ENCODE measurements around the gene PTPRD.
"Not testable (repeated sequence)": the region's sequence is repeated elsewhere in the genome, so short reads cannot be mapped to it uniquely, and the experiment has no call there.

The PTPRD gene

DNA sequence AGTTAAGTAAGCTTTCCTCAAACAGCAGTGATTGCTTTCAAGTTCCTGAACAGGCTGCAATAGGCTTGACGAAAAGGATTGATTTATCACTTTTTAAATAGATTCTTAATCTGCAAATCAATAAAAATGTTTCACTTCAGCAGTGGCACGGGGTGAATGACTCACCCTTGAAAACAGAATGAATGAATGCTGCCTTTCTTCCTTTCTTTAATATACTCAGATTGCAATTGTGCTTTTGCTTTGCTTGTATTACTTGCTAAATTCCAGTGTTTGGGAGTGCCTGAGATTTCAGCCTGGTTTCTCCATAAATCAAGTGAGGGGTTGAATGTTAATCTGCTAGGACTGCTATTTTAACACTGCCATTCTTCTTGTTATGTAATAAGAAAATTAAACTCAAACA, 1293.8 kb downstream of the PTPRD start:
- no peak for DNase-seq (ENCODE audit: low read depth in 2 of 2)

- not testable (repeated sequence) for DNase-seq (ENCODE audit: low read depth in 2 of 2)
Measured at GRCh38 chr9:9310743-9311142, 1302.1 kb downstream of the PTPRD start.

- no peak for DNase-seq (ENCODE audit: low read depth in 2 of 2)
Measured at GRCh38 chr9:9305600-9305999, 1307.2 kb downstream of the PTPRD start.

DNA sequence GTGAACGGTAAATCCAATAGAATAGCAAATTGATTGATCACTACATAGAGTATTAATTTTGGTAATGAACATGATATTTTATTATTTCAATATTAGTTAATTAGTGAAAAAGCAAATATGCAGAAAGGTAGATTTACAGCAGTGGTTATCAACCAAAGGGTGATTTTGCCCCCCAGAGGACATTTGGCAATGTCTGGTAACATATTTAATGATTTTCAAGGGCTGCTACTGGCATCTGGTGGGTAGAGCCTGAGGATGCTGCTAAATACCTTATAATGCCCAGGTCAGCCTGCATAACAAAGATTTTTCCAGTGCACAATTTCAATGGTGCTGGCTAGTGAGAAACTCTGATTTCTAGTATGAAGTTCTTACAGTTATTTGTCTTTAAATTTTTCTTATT, 1313.7 kb downstream of the PTPRD start:
- DNase-seq (ENCODE audit: low read depth in 2 of 2), result no peak

GRCh38 chr9:9286001-9286400, 1326.8 kb downstream of the PTPRD start:
- no peak for DNase-seq (ENCODE audit: low read depth in 2 of 2)

DNA sequence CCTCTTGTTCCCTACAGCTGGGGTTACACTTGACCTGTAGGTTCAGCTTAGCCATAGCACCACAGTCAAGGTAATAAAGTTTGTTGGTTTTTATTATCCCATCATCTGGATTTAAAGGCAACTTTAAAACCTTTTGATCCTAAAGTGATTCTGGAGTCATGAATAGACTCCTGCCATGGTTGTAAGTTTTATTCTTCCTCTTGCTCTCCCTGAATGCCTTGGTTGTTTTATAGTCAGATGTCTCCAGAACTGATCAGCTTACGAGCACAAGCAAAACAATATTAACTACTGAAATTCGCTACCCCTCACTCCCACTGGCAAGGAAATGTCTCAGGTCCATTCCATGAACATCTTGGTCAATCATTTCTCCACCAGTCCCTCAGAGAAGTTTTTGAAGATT, 1328.6 kb downstream of the PTPRD start:
- no peak for DNase-seq (ENCODE audit: low read depth in 2 of 2)

DNA sequence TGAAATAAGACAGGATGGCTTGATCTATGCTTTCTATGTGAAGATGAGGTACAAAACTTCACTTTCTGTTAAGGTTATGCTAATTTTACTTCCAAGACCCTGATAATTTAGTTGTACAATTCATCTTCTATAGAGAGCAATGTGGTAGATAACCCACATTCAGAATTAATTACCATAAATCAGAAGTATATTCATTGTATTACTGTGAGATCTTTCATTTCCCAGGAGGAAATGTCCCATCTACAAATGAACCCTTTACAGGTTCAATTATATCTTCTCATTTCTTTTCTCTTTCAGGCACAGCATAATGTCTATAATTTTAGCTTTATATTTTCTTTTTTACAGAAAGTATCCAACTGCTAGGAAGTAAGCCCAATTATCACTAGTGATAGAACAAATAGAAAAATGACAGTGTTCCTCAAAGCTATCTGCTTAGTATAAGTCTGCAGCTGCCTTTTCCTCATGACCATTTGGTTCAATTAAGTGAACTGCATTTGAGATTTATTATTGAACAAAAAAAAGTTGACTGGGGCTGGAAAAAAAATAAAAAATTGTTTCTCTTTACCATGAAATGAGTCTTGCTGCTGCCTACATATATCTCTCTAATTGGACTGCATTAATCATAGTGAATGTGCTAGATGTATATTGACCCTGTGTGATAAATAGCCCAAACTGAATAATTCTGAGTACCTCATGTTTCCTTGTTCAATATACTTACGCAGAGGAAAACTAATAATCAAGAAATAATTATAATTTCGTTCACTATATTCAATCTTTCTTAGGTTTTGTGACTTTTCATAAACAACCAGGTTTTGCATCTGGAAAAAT, 1329.4 kb downstream of the PTPRD start:
- no peak for DNase-seq (ENCODE audit: low read depth in 2 of 2)

DNA sequence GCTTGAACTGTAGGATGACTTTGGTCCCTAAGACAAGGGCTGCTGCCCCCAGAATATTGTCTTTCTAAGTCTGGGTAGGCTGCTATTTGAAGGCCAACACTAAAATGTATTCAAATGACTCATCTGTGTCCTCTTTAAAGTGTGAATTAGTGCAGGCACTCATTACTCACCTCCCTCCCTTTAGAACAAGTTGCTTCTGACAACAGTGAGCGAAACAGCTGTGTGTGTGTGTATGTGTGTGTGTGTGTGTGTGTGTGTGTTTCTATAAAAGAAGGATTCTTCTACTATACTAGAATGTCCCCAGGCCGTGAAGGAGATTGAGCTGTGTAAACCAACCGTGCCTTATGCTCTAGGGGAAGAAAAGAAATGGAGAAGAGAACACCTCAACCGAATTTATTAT, 1337.2 kb downstream of the PTPRD start:
- DNase-seq (ENCODE audit: low read depth in 2 of 2), result no peak

GRCh38 chr9:9257999-9258498, 1354.8 kb downstream of the PTPRD start:
- no peak for DNase-seq (ENCODE audit: low read depth in 2 of 2)

GRCh38 chr9:9246726-9247125, 1366.1 kb downstream of the PTPRD start:
- DNase-seq (ENCODE audit: low read depth in 2 of 2), result no peak

DNA sequence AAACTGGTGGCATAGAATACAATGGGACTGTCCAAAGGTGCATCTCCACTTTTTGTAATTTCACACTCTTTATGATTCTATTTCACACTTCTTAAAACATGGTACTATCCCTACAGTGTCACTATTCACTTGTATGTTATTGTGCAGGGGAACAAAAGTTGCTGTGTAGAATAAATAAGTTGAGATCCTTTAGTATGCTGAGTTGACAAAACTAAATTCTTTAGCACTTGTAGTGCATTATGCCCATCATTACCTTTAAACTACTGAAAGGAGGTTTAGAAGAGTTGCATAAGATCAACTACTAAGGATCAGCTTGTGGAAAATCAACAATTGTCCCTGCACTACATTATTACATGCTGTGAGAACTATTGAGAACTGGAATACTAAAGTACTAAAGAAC, 1380.9 kb downstream of the PTPRD start:
- no peak for DNase-seq (ENCODE audit: low read depth in 2 of 2)

GRCh38 chr9:9229269-9229668, 1383.5 kb downstream of the PTPRD start:
- DNase-seq (ENCODE audit: low read depth in 2 of 2), result no peak

DNA sequence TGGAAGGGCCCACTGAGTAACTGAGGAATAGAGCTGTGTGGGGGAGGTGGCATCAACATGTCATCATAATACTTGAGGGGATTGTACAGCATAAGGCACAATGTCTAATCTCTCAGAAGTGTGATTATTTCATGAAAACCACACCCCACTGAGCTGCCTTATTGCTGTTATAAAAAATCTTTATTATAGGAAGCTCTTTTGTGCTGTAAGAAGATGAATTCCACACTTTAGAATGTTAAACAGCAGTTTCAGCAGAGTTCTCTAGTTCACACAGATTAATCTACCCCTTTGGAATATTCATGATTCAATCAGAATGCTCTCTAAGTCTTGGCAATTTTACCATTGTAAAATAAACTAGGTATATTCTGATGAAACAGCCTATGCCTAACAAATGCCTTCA, 1389.6 kb downstream of the PTPRD start:
- no peak for DNase-seq (ENCODE audit: low read depth in 2 of 2)

DNA sequence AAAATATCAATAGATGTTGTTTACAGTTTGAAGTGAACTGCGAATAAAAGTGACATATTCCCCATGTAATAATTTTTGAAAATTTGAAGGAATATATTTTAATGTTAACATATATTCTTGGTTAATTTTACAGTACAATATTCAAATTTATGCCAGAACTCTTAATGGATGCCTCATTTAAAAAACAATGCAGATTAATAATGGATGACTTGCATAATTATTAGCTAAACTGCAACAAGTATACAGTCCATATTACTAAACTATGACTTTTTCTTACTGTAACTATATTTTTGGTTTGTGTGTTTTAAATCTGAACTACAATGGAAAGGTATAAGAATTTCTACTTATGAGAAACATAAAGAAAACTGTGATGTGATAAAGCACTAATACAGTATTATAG, 1390.1 kb downstream of the PTPRD start:
- no peak for DNase-seq (ENCODE audit: low read depth in 2 of 2)

DNA sequence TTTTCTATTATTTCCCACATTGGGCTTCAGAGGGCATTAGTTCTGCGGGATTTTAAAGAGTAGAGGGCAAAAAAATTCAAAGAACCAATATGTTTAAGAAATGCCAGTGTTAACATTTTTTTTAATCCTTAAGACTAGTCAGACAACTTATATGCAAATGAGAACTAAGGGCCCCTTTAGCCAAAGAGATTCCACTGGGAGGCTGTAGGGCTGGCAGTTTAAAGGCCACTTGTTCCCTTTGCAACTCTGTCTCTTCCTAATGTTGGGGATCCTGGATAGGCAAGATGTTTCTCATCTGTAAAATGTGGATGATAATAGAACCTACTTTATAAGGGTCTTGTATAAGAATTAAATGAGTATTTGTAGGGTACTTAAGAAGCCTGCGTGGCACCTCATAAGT, 1395.9 kb downstream of the PTPRD start:
- no peak for DNase-seq (ENCODE audit: low read depth in 2 of 2)

DNA sequence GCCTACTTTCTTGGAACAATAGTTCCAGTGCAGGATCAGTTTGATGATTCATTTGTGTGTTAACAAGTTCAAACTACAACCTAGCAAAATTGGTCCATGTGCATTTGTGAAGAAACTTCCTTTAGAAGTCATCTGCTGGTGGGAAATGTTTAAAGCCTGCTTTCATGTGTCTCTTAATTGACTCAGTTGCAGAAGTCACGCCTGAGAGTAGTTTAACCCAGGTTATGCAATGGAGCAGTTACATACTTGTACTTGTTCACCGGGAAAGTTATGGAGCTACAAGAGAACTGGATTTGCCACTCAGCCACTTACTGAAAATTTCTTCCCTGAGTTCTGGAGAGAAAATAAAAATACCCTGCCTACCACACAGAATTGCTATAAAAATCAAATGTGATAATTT, 1397.8 kb downstream of the PTPRD start:
- DNase-seq (ENCODE audit: low read depth in 2 of 2), result no peak

DNA sequence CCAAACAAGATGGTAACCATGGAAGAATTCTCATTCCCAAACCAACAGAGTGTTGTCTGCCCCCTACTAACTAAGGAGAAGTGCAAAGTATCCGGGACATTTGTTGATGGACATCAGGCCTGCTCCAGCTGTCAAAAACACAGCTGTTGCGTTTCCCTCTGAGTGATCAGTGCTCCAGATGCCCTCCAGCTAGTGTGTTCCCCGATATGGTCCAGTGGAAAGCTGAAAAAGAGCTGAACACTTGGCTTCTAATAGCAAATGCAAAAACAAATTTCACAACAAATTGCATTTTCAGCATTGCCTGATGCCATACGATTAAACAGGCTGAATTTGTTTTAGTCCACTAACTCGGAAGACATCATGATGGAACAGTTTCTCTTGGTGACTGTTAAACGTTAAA, 1398.7 kb downstream of the PTPRD start:
- DNase-seq (ENCODE audit: low read depth in 2 of 2), result no peak

DNA sequence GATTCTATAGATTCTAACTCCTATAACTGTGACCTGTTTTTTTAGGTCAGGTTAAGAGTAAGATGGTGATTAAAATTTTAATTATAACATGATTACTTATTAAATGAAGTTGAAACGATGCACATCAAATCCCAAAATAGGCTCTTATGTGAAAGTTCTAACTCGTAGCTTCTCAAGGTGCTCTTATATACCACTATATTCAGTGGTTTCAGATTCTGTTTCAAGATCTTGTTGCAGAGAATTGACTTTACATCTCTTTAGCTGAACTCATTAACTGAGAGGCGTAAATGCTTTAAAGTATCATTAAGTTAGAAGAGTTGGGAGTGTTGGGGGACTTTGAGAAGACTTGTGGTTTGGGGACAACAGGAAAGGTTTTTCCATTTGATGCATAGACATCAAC, 1399.8 kb downstream of the PTPRD start:
- no peak for DNase-seq (ENCODE audit: low read depth in 2 of 2)

- DNase-seq (ENCODE audit: low read depth in 2 of 2), result no peak
Measured at GRCh38 chr9:9202276-9202675, 1410.5 kb downstream of the PTPRD start.

- no peak for DNase-seq (ENCODE audit: low read depth in 2 of 2)
Measured at GRCh38 chr9:9186086-9186485, 1426.7 kb downstream of the PTPRD start.

DNA sequence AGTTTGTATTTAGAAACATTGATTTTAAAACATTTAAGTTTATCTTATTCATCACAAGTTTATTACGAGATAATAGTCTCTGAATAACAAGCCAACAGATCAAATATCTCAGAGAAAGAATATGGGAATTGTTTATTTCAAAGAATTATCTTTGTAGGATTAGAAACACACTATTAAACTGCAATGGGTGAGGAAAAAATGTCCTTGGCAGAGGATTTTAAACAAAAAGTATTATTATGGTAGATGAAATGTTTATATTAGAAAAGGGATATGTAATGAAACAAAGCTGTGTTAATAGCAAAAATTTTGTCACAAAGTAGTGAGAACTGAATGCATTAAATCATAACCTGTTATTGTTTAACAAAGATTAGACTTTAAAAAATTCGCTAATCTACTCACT, 1430.4 kb downstream of the PTPRD start:
- DNase-seq (ENCODE audit: low read depth in 2 of 2), result no peak

GRCh38 chr9:9177081-9177480, 1435.7 kb downstream of the PTPRD start:
- no peak for DNase-seq (ENCODE audit: low read depth in 2 of 2)

- no peak for DNase-seq (ENCODE audit: low read depth in 2 of 2)
Measured at GRCh38 chr9:9174358-9174757, 1438.4 kb downstream of the PTPRD start.

DNA sequence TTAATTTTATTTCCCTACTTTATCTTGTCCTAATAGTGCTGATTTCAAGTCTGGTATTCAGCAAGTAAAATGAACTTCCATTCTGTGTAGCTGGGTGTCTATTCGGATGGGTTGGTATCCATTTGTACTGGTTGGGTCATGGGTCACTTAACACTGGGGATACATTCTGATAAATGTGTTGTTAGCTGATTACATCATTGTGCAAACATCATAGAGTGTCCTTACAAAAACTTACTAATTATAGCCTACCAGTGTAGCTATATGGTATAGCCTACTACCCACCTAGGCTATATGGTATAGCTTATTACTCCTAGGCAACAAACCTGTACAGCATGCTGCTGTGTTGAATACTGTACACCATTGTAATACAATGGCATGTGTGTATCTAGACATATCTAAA, 1439.5 kb downstream of the PTPRD start:
- DNase-seq (ENCODE audit: low read depth in 2 of 2), result no peak

Measured in stimulated activated CD8-positive, alpha-beta memory T cell treated with anti-CD3 and anti-CD28 coated beads, Interleukin-15, amount 100 ng/mL, for 4 hours (primary cell).